Activated naive CD8-positive, alpha-beta T cell treated with anti-CD3 and anti-CD28 coated beads for 36 hours (primary cell): ENCODE data around the gene GDF7. TPM values are rescaled to one million over a fixed set of nuclear protein-coding genes. Genes with fewer than 3 reads are reported as not detected.

Experiments
- DNase-seq: peaks from one replicate; pipeline ENCODE4 v3.0.0; 2021
- H3K27ac Mint-ChIP-seq: one replicate; pipeline ENCODE4 v1.8.0; 2022; ENCODE audit warnings: mild to moderate bottlenecking, moderate library complexity, mixed read lengths
- H3K27me3 Mint-ChIP-seq: one replicate; pipeline ENCODE4 v1.8.0; 2022; ENCODE audit warnings: mild to moderate bottlenecking, mixed read lengths
- H3K36me3 Mint-ChIP-seq: one replicate; pipeline ENCODE4 v1.8.0; 2021; ENCODE audit warnings: mild to moderate bottlenecking, mixed read lengths
- H3K4me1 Mint-ChIP-seq: one replicate; pipeline ENCODE4 v1.8.0; 2021; ENCODE audit warnings: mixed read lengths
- H3K4me3 Mint-ChIP-seq: one replicate; pipeline ENCODE4 v1.8.0; 2022; ENCODE audit warnings: mild to moderate bottlenecking, moderate library complexity, mixed read lengths
- H3K9me3 Mint-ChIP-seq: one replicate; pipeline ENCODE4 v1.8.0; 2022; ENCODE audit warnings: mixed read lengths
- total RNA-seq, 2 experiments: library from RNA; stranded (reverse); gene quantifications; one replicate each; pipeline ENCODE4 v1.2.3, GENCODE V29; 2021

The GDF7 gene
- total RNA-seq, 2 experiments from 2014 or later: not detected

DNA sequence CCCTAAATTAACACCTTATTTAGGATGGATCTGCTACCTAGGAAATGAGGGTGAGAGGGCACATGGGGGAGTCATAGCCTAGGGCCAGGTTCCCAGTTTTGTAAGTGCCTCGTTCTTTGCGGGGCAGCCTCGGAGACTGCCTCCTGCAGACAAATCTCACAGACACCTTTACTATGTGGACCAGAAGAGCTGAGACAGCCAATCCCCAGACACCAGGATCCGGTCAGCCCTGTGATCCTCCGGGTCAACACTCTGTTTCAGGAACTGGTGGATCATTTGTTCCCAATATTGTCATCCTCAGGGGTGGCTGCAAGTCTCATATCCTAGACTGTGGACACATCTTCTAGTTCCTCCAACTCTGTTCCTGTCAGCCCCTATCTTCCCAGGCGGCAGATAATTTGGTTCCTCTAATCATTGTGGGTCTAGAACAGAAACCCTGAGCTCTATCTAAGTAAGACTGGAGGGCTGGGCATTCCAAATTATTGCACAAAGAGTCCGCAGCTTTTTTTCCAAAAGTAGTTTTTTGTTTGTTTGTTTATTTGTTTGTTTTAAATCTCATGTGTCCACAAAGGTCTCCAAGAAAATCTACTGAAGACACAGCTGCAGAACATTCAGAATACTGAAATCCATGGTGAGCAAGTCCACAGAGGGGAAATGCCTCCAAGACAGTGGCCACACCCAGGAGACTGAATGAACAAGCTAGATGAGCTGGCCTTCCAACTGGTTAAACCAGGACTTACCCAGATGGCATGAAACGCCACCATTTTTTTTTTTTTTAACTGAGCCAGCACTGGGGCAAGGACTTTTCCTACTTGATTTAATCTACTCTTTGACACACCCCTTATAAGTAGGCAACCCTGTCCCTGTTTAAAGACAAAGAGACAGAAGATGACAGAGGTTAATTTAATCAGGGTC lies 6.2 kb upstream of the GDF7 start:
- H3K36me3 Mint-ChIP-seq: no peaks in the 10 kb centered on the region
- H3K4me3 Mint-ChIP-seq: no peak overlapping the region
- H3K27ac Mint-ChIP-seq: no peak overlapping the region
- H3K27me3 Mint-ChIP-seq: peaks cover 56% of the 10 kb centered on the region
- no peak for DNase-seq
- H3K4me1 Mint-ChIP-seq: peaks cover 3% of the 10 kb centered on the region
- no peaks in the 10 kb centered on the region for H3K9me3 Mint-ChIP-seq

- peak; percentile 55 for DNase-seq
- H3K36me3 Mint-ChIP-seq: no peaks in the 10 kb centered on the region
- peaks cover 65% of the 10 kb centered on the region for H3K27me3 Mint-ChIP-seq
- H3K9me3 Mint-ChIP-seq: no peaks in the 10 kb centered on the region
- no peak overlapping the region for H3K4me3 Mint-ChIP-seq
- H3K27ac Mint-ChIP-seq: no peak overlapping the region
- H3K4me1 Mint-ChIP-seq: peaks cover 7% of the 10 kb centered on the region
Observed at GRCh38 chr2:20661421-20662307, 5.3 kb upstream of the GDF7 start.

DNA sequence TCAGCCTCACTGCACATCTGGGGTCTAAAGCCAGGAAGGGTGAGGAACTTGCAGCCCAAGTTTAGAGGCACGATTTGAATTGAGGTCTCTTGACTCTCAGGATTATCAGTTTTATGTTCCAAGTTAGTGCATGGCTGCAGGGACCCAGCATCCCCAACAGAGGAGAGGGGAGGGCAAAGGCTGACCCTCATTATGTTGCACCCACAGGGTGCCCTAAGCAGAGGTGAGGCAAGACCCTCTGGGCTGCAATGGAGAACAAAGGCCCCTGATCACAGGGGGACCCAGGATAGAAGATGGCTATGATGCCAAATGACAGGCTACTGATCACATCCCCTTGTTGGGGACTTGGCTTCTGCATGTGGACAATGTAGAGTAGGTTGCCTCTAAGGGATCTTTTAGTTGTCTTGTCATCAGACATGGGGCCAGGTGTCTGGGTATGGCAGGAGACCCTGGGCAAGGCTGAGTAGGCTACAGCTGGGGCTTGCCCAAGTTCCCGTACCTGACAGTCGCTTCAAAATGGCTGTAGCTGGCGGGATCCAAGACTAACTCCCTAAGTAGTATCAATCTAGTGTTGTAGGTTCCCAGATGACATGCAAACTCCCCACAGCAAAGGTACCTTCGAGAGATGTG lies 4.5 kb upstream of the GDF7 start:
- Mint-ChIP-seq H3K27me3 (peaks cover 67% of the 10 kb centered on the region), H3K36me3 (no peaks in the 10 kb centered on the region), H3K4me1 (peaks cover 7% of the 10 kb centered on the region), H3K4me3 (no peak overlapping the region), H3K27ac (no peak overlapping the region), H3K9me3 (no peaks in the 10 kb centered on the region)
- DNase-seq: no peak

DNA sequence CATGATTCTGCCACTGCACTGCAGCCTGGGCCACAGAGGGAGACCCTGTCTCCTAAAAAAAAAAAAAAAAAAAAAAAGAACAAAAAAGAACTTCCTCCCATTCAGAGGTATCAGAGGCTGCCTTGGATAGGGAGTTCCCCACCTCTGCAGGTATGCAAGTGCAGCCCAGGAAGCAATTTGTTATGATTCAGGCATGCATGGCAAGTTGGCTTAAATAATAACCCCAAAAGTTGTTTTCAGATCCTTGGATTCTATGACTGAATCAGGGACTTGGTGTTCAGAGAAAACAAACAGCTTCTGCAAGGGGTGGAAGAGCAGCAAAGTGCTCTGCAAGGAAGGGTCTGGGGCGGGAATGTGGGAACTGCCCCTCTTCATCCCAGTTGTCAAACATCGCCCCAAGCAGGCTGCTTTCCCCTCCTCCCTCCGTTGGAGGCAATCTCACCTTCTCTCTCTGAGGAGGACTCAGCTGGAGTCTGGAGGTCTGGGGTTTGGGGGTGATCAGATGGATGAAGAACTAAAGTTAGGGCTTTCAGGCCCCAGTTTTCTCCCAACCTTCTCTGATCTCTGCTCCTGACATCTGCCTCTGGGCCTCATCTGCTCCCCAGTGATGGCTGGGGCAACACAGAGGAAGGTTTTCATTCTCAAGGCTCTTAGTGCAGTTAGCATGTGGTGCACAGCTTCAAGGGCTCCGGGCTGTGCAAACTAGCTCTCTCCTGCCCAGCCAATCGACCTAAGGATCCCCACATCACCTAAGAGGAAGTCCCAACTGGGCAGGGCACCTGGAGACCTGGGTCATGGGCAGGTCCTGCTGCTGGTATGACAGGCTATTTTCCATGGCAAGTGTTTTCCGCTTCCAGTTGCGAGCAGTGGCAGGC lies 3.5 kb upstream of the GDF7 start:
- H3K27me3 Mint-ChIP-seq: peaks cover 77% of the 10 kb centered on the region
- peaks cover 7% of the 10 kb centered on the region for H3K4me1 Mint-ChIP-seq
- no peak for DNase-seq
- H3K4me3 Mint-ChIP-seq: no peak overlapping the region
- no peak overlapping the region for H3K27ac Mint-ChIP-seq
- H3K36me3 Mint-ChIP-seq: no peaks in the 10 kb centered on the region
- H3K9me3 Mint-ChIP-seq: no peaks in the 10 kb centered on the region

DNA sequence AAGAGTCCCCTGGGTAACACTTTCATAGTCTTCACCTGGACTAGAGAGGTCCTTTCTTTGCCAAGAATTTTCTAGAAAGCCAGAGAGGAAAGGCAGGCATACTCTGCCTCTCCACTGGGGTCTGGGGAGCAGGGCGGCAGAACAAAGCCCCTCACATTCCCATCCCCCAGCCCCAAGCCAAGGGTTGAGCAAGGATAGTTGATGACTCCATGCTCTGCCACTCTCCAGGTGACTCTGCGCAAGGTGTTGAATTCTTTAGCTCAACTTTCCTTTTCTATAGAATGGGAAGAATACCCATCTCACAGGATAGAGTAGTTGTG lies 2.9 kb upstream of the GDF7 start:
- H3K27ac Mint-ChIP-seq: no peak overlapping the region
- no peak overlapping the region for H3K4me3 Mint-ChIP-seq
- DNase-seq: no peak
- H3K36me3 Mint-ChIP-seq: no peaks in the 10 kb centered on the region
- H3K9me3 Mint-ChIP-seq: no peaks in the 10 kb centered on the region
- peaks cover 82% of the 10 kb centered on the region for H3K27me3 Mint-ChIP-seq
- peaks cover 7% of the 10 kb centered on the region for H3K4me1 Mint-ChIP-seq

DNA sequence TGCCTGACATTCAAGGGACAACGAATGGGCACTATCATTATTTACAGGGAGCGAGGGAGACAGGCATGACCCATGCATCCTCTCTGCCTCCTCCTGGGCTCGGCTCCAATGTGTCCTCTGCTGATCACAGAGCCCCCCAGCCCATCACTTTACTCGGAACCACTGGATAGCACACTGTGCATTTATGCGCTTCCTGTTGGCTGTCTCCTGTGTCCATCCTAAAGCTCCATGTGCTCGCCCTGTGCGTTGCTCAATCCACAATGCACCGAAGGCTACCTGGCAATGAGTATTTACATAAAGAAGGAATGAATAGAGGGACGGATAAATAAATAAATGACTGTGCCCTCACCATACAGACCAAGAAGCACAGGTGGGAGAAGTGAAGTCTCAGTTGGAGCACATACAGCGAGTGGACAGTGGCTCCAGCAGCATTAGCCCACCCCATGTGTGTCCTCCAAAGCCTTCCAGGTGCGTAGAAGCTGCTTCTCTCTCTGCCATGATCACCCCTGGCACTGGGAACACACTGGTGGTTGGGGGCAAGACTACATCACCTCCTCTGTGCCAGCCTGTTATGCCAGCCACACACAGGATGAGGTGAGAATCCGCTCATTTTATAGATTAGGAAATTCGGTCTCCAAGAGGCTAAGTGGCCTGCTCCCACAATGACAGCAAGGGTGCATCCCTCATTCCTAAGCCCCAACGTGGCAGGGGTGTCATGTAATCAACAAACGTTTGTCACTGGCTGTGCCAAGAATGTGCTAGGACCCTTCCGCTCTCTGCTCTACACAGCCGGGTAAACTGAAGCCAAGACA lies 2.3 kb upstream of the GDF7 start:
- no peaks in the 10 kb centered on the region for H3K9me3 Mint-ChIP-seq
- H3K4me3 Mint-ChIP-seq: no peak overlapping the region
- DNase-seq: no peak

GRCh38 chr2:20665243-20666004 lies 1.5 kb upstream of the GDF7 start:
- Mint-ChIP-seq H3K4me1 (peaks cover 14% of the 10 kb centered on the region), H3K27me3 (peaks cover 91% of the 10 kb centered on the region), H3K27ac (no peak overlapping the region), H3K4me3 (no peak overlapping the region), H3K9me3 (no peaks in the 10 kb centered on the region), H3K36me3 (no peaks in the 10 kb centered on the region)
- DNase-seq: no peak

More for the DNA sequence above, 2.3 kb upstream of the GDF7 start:
- Mint-ChIP-seq H3K27me3 (peaks cover 84% of the 10 kb centered on the region), H3K27ac (no peak overlapping the region), H3K4me1 (peaks cover 11% of the 10 kb centered on the region), H3K36me3 (no peaks in the 10 kb centered on the region)

- DNase-seq: no peak
- Mint-ChIP-seq H3K36me3 (no peaks in the 10 kb centered on the region), H3K9me3 (no peaks in the 10 kb centered on the region), H3K4me3 (peak overlapping the region; percentile 67), H3K27ac (no peak overlapping the region), H3K4me1 (peaks cover 14% of the 10 kb centered on the region), H3K27me3 (peaks cover 91% of the 10 kb centered on the region)
Observed at GRCh38 chr2:20666005-20666303, 990 bp upstream of the GDF7 start.

- no peaks in the 10 kb centered on the region for H3K36me3 Mint-ChIP-seq
- DNase-seq: no peak
- no peak overlapping the region for H3K4me3 Mint-ChIP-seq
- peaks cover 14% of the 10 kb centered on the region for H3K4me1 Mint-ChIP-seq
- H3K9me3 Mint-ChIP-seq: no peaks in the 10 kb centered on the region
- H3K27ac Mint-ChIP-seq: no peak overlapping the region
- H3K27me3 Mint-ChIP-seq: peaks cover 91% of the 10 kb centered on the region
Observed at GRCh38 chr2:20667151-20667530, 197 bp downstream of the GDF7 start.

GRCh38 chr2:20667531-20668401 lies 822 bp downstream of the GDF7 start:
- H3K36me3 Mint-ChIP-seq: no peaks in the 10 kb centered on the region
- no peaks in the 10 kb centered on the region for H3K9me3 Mint-ChIP-seq
- peaks cover 14% of the 10 kb centered on the region for H3K4me1 Mint-ChIP-seq
- H3K27me3 Mint-ChIP-seq: peaks cover 91% of the 10 kb centered on the region
- H3K4me3 Mint-ChIP-seq: no peak overlapping the region
- no peak overlapping the region for H3K27ac Mint-ChIP-seq
- DNase-seq: no peak

DNA sequence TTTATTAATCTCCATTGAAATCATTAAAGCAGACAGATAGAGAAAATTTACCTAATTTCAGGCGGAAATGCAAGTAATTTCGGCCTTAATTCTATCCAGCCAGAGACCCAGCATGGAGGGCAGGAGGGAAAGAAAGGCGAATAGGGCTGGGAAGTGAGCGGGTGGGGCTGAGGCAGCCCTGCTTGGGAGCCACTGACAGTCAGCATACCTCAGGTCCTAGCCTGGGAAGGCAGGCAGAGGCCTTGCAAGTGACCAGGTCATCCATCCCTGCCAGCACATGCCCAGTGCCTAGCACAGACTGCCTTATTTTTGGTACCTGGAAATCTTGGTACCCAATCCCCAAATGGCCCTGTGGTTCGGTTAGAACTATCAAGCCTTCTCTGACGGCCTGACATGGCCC lies 1.5 kb downstream of the GDF7 start:
- no peak for DNase-seq
- Mint-ChIP-seq H3K36me3 (no peaks in the 10 kb centered on the region), H3K4me1 (peaks cover 14% of the 10 kb centered on the region), H3K27ac (no peak overlapping the region), H3K27me3 (peaks cover 92% of the 10 kb centered on the region), H3K4me3 (no peak overlapping the region), H3K9me3 (no peaks in the 10 kb centered on the region)

DNA sequence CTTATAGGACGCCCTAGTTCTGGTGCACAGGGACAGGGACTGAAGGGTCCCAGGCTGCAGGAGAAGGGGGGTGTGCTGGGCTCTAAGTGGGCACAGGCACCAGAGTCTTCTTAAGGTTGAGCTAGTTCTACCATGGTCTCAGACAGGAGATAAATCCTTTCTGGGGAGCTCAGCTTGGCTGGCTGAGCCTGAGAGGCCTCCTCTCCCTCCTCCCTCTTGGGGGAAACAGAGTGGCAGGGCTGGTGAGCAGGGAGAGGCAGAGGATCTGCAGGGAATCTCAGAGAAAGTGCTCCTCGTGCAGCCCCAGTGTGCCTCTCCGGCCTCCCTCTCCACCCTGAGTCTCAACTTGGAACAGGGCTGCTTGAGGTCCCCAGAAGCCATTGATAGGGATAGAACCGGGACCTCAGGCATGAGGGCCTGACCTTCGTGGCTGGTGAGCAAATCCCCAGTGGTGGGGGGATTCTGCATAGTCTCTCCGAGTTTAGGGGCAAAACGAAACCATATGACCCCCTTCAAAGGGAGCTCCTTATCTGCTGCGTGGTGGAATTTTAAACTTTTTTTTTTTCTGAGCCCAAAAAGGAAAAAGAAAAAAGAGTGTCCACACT lies 2.0 kb downstream of the GDF7 start:
- no peaks in the 10 kb centered on the region for H3K36me3 Mint-ChIP-seq
- H3K4me1 Mint-ChIP-seq: peaks cover 14% of the 10 kb centered on the region
- H3K27me3 Mint-ChIP-seq: peaks cover 92% of the 10 kb centered on the region
- H3K9me3 Mint-ChIP-seq: no peaks in the 10 kb centered on the region
- H3K4me3 Mint-ChIP-seq: peak overlapping the region; percentile 5
- DNase-seq: no peak
- H3K27ac Mint-ChIP-seq: no peak overlapping the region
